ENCODE measurements around the gene STK24.

GRCh38 chr13:98595134-98595533 lies 18.2 kb upstream of the STK24 start:
- TF ChIP-seq CSRNP3 (CRISPR knock-in tag; IDR thresholded peaks at IDR 0.05) (no peak), ZC3H10 (CRISPR knock-in tag; IDR thresholded peaks at IDR 0.05) (no peak), RARB (CRISPR knock-in tag; IDR thresholded peaks at IDR 0.05) (no peak), CSDC2 (CRISPR knock-in tag; IDR thresholded peaks at IDR 0.05) (no peak), TOX (CRISPR knock-in tag; IDR thresholded peaks at IDR 0.05; ENCODE audit: borderline replicate concordance) (no peak), ZFP30 (CRISPR knock-in tag; IDR thresholded peaks at IDR 0.05) (no peak), PPARA (CRISPR knock-in tag; IDR thresholded peaks at IDR 0.05; ENCODE audit: borderline replicate concordance) (no peak), PATZ1 (CRISPR knock-in tag; IDR thresholded peaks at IDR 0.05; ENCODE audit: borderline replicate concordance) (no peak)
